Dedifferentiated amniotic fluid mesenchymal stem cell (primary cell): ENCODE results near the gene KLRK1.
"Not testable (repeated sequence)": the region's sequence is repeated elsewhere in the genome, so short reads cannot be mapped to it uniquely, and the experiment has no call there.

Experiments
- DNase-seq: peaks from one replicate; pipeline ENCODE4 v3.0.0-alpha.2; 2016; ENCODE audit errors: extremely low spot score

KLRK1 gene

DNA sequence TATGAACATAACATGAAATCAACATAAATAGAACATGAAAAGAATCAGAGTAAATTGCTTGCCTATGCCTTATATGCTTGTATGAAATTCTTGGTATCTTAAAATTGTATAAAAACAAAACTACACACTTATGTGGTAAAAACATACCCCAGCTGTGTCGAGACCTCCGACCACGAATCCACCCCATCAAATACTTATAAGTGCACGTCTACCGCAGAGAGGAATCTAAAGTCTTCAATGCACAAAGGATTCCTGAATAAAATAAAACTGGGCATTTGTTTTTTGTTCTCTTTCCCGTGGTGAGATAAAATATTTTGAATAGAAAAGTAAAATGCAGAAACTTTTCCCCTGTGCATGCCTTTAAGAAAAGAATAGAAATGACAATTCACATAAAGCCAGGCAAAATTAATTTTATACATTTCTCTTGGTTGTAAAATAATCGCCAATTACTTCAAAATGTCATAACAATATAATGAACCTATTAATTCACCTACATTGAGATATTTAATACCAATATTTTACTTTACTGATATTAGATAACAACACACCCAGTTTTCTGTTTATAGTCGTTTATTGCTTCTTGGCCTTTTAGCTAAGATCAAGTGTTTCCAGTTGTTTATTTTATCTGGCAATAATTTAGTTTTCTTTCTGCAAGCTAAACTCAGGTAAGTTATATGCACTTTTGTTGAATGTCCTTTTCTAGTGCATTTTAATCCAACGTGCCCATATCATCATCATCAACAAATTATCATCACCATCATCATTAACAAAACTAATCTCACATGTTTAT lies 1.0 kb downstream of the KLRK1 start:
- DNase-seq = no peak

DNA sequence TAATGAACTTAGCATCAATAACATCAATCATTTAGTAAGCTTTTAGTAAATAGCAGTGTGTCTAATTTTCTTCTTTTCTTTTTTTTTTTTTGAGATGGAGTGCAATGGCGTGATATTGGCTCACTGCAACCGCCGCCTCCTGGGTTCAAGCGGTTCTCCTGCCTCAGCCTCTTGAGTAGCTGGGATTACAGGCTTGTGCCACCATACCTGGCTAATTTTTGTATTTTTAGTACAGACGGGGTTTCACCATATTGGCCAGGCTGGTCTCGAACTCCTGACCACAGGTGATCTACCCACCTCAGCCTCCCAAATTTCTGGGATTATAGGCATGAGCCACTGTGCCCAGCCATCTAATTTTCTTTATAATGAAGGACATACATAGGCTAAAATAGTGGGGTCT lies 2.3 kb downstream of the KLRK1 start:
- not testable (repeated sequence) for DNase-seq

DNA sequence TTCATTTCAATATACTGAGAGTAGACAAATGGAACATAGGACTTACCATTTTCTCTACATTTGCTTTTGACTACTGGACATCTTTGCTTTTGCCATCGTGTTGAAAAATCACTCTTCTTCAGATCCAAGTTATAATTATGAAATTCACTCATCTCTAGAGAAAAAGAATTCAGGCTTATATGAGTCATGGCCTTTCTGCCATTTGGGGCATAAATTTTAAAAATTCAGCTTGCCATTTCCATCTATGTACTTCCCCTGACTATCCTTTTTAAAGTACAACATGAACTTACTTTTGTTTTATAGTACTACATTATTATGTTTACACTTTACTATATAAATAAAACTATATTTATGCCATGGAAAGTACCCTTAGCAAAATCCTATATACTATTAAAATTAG lies 3.0 kb downstream of the KLRK1 start:
- no peak for DNase-seq

DNA sequence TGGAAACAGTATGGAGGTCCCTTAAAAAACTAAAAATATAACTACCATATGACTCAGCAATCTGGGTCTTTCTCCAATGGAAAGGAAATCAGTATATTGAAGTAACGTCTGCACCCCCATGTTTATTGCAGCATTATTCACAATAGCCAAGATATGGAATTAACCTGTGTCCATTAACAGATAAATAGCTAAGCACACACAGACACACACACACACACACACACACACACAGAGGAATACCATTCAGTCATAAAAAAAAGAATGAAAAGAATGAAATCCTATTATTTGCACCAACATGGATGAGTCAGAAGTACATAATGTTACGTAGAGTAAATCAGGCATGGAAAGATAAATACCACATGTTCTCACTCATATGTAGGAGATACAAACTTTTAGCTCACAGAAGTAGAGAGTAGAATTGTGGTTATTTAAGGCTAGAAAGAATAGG lies 4.7 kb downstream of the KLRK1 start:
- DNase-seq = peak; percentile 40

DNA sequence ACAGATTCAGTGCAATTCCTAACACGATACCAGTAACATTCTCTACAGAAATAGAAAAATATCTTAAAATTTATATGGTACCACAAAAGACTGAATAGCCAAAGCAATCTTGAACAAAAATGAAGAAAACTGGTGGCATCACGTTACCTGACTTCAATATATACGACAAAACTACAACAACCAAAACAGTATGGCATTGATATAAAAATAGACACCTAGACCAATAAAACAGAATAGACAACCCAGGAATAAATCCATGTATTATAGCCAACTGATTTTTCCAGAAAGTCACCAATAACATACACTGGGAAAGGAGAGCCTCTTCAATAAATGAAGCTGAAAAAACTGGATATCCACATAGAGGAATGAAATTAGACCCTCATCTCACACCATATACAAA lies 5.7 kb downstream of the KLRK1 start:
- DNase-seq = no peak

DNA sequence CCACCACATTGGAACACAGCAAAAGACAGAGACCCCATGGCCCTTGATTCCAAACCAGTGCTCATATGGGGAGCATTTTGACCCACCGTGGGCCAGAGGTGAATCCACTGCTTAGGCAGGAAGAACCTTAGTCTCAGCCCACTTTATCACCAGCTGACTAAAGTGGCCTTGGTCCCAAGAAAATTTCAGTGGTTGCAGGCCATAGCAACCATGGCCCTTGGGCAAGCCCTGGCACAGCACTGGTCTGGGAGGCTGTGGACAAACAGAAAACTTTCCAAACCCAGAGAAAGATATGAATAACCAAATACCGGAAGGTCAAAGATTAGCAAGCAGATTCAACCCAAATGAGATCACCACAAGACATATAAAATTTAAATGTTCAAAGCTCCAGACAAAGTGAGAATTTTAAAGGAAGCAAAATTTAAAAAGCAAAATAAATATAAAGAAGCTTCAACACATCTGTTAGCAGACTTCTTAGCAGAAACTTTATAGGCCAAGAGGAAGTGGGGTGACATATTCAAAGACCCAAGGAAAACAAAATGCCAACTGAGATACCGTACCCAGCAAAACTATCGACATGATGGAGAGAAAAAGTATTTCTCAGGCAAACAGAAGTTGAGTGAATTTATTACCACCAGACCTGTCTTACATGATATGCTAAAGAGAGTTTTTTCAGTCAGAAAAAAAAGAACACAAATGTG lies 7.8 kb downstream of the KLRK1 start:
- DNase-seq = no peak

DNA sequence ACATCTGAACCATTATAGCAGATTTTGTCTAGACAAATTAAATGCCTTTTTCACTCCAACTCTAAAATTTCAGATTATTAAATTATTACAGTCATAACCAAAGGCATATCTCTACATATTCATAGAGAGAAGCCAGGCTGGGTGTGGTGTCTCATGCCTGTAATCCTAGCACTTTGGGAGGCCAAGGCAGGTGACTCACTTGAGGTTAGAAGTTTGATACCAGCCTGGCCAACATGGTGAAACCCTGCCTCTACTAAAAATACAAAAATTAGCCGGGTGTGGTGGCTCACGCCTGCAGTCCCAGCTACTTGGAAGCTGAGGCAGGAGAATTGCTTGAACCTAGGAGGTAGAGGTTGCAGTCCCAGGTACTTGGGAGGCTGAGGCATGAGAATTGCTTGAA lies 11.1 kb downstream of the KLRK1 start:
- DNase-seq = not testable (repeated sequence)

DNA sequence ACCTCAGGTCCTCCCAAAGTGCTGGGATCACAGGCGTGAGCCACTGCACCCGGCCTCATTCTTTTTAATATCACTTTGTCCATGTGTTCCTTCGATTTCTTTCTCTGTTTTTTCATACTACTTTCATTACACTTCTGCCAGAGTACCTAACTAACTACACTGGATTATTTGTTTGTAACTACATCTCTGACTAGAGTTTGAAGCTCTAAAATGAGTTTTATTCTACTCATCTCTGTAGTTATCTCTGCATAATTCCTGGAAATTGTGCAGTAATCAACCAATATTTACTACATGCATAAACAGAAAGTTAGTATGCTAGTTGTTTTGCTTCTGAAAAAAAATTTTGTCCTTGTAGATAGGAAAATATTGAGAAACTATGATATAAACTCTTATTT lies 15.2 kb downstream of the KLRK1 start:
- no peak for DNase-seq

DNA sequence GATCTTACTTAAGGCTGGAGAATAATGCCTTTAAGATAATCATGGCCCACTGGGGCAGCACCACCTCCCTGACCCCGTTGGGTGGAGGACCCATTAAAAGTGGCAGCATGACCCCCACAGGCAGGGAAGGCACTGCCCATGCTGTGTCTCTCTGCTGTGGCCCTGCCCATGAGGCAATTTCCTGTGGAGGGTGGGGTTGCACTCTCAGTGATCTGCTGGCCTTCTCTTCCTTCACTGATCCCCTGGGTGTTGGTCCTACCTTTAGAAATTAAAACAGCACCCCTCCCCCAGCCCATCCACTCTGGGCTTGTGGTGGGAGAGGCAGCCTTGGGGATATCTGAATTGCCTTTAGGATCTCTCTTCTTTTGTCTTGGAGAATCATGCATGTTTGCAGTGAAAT lies 17.3 kb downstream of the KLRK1 start:
- no peak for DNase-seq

DNA sequence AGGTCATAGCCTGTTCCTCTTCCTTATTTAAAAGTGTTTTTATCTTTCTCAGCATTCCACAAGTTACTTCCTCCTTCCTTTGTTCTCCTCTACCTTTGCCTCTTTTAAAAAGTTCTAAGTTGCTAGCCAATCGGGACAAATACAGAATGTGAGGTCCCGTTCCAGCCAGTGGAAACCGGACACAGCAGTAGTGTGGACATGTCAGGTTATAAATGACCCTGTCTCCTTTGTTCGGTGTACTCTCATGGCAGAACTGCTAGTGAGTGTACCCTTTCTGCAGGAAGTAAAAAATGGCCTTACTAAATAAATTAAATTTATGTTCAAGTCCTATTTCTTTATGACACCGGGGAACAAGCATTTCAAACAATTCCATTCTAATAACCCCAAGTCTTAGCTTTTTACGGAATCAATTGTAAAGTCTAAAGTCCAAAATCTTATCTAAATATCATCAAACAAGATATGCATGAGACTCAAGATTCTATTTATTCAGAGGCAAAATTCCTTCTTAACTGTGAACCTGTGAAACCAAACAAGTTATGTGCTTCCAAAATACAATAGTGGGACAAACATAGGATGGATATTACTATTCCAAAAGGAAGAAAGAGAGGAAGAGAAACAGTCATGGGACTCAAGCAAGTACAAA lies 17.8 kb downstream of the KLRK1 start:
- not testable (repeated sequence) for DNase-seq

DNA sequence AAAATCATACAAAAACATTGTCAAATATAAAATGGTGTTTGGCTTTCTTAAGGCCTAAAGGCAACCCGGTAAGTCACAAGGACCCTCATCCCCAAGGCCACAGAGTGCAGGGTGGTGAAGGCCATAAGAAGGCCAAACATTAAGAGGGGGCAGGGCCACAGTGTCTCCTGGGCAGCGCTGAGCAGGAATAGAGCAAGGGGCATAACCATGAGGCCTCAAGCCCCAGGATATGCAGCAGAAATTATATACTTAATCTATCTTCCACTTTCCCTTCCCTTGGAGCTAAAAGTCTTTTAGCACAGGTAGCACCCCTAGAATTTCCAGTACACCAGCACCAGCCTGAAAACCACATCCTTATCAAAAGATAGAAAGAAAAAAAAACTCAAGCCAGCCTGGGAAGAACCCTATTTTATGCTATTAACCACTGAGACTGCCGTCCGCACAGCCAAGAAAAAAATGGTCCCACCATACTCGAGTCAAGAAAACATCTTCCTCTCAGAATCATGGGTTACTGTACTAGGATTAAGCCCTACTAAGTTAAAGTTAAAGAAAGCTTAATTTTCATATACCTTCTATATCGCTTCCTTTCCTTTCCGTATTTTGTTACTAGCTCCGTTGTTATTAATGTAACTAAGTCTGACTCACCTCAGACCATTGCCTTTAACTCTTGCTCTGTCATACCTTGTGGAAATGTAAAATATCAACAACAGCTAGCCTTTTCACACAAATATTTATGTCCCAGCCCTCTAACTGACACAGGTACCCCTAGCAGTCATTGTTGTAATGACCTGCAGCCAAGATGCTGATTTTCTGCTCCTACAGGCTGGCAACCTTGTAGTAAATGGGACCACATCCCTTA lies 20.1 kb downstream of the KLRK1 start:
- no peak for DNase-seq

DNA sequence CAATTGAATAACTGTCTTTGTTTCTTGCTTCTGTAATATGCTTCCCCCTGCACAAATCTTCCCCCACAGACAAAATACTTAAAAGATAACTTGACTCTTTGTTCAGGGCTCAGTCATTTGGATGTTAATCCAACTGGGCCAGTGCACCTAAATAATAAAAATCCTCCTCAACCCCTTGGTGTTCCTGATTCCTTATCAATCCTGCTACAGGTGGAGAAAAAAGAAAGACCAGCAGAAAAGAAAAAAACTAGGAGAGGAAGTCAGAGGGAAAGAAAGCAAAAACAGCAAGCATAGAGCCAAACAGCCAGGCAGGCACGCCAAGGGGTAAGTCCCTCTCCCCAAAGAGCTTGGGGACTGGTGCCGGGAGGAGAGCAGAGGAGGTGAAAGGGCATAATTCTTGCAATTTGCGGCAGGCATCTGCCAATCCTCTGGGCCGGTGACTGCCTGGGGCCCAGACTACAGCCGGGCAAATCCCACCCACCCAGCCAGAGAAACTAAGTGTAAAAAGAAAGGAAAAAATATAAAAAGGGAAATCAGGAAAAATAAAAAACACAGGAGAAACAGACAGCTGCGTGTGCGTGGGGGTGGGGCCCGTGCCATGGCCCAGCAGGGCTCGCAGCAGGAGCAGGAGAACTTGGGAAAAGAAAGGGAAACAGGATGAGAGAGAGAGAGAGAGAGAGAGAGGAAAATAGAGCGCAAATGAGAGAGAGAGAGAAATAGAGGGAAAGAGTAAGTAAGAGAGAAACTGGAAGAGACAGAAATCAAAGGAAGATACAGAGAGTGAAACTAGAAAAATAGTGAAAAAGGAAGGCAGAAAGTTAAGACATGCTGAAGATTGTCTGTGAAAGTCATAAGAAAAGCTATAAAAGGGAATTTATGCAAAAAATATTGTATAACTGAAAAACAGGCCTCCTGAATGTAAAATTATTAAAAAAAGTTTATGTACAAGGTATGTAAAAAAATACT lies 21.4 kb downstream of the KLRK1 start:
- DNase-seq = no peak

DNA sequence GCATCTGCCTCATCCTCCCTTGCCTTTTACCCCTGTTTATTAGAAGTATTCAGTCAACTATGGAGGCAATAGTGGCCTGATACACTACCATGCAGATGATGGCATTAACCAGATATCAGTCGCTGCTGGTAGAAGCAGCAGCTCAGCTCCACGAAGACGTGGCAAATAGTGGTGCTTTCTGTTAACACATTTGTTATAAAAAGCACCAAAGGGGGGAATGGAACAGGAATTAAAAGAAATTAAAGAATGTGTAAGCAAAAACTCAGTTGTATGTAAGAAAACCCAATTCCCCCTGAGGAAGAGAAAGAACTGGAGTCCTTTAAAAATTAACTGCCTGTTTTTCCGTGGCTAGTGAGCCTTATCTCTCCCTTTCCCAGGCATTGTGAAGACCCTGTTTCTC lies 22.1 kb downstream of the KLRK1 start:
- DNase-seq = not testable (repeated sequence)

DNA sequence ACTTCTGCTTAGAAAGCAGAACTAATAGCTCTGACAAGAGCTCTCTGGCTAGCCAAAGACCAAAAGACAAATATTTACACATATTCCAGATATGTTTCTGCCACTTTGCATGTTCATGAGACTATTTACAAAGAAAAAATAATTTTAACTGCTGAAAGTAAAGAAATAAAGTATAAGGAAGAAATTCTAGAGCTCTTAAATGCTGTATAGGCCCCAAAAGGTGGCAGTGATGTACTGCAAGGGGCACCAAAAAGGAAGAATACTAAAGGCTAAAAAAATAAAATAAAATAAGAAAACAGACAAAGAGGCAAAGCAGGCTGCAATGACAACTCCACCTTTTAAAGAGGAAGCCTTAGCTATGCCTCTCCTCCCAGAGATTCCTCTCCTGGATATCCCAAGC lies 23.0 kb downstream of the KLRK1 start:
- DNase-seq = peak; percentile 51

DNA sequence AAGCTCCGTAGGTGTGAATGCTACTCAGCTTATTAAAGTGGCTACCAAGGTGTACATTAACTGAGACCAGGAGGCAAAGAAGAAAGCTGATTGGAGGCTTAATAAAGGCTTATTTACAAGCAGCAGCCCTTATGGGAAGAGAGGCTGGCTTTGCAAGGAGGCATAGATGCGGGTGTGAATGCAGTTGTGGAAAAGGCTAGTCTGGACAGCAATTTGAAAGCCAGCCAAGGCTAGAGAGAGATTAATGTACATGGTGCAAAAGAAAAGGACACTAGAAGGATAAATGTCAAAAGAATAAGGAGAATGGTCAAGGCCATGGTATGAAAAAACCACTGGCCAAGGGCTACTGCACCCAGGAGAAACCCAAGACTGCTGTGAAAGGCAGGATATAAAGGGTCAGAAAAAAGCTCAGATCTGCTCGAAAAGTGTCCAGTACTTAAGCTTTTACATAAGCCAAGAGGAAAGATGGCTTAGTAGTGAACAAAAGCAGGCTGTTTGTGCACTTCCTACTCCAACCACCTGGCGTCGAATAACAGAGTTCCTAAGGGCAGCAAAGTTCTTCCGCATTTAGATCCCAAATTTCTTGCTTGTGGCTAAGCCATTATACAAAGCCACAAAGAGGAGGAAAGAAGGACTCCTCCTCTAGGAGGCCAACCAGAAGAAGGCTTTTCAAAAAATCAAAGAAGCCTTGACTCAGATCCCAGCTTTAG lies 24.0 kb downstream of the KLRK1 start:
- no peak for DNase-seq

DNA sequence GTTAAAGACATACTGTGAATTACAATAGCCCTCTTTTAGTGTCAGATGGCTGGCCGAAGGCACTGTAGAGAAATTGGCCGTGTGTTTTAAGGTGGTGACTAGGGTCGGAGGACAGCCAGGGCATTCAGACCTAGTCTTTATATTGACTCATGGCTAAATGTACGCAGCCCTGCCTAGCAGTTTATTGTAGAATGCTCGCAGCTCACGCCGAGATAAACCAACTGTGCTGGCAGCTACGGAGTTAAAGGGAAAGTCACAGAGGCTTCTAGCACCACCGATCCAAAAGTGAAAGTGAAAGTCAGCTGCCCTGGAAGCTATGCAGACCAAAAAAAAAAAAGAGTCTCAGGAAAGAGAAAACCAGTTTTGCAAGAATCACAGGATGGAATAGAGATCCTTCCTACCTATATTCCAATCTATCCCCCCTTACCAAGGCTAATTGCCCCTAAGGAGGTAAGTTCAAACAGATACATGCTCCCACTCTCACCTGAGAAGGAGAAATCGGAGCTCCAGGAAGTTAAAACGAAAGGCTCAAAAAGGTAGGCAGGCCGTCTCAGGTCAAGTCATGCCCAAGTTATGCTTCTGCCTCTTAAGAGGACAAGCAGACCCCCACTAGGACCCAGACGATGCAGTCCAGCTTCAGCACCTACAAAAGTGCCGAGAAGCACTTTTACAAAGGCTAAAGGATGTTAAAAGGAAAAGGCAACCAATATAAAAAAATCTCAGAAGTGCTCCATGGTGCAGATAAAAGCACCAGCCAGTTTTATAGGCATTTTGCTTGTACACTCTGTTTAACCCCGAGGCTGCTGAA lies 24.8 kb downstream of the KLRK1 start:
- peak; percentile 79 for DNase-seq

DNA sequence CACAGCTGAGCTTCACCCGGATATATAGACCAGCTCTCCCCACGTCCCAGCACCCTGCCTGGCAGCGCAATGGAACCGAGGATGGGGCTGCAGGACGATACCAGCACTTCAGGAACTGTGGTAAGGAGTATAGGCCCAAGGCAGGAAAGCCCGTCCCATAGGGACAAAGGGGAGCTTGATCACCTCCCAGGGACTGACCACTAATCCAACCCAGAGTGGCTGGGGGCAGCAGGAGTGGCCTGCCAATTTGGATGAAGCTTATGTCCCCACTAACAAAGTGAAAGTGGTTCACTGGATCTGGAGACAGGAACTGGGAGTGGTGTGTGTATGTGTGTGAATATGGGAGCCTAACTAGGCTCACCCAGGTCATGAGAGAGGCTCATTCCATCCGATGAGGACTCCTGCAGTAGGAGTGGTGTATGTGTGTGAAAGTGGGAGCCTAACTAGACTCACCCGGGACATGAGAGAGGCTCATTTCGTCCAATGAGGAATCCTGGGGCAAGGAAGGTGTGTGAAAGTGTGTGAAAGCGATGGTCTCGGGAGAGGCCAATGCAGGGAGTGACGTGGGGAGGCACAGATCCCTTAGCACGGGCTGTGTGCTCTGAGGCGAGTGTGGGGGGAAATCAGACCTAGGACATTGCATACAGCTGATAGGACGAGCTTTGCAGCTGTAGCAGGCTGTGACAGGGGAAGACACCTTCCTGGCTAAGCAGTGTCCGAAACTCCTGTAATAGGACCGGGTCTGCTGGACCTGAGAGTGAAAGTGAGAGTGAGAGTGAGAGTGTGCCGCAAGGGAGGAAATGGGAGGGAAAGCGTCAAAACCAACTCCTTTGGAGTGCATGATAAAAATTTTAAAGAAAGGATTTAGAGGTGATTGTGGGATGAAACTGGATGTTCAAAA lies 25.7 kb downstream of the KLRK1 start:
- no peak for DNase-seq

DNA sequence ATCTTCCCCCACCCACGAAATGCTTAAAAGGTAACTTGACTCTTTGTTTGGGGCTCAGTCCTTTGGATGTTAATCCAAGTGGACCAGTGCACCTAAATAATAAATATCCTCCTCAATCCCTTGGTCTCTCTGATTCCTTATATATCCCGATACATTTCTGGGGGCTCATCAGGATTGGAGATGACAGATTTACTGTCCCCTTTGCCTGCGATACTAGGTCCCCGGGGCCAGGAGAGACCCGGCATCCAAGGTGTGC lies 26.3 kb downstream of the KLRK1 start:
- DNase-seq = no peak
